A549 (cell line): Measurements from ENCODE around the gene SCML1. TPM values are rescaled to one million over a fixed set of nuclear protein-coding genes. Genes with fewer than 3 reads are reported as not detected.
A peak's percentile ranks its signal among the peaks of the same experiment; 100 is the strongest.

Source experiments
- ATAC-seq, 2 experiments: fragments of 200-7000 bp in 1 of 2; fragments of >200 bp in 1 of 2; cut with Nextera tagmentation in 1 of 2; cut with Tn5 transposase in 1 of 2; 3 replicates each; pipeline versions ENCODE4 v1.8.0 to v1.9.1; 2018 to 2020; ENCODE audit warnings: mild to moderate bottlenecking in 1 of 2, moderate library complexity in 1 of 2
- CTCF ChIA-PET: fragments of 300-600 bp; sonication (Branson Sonifier 250); formaldehyde crosslinking; extraction: SDS; loops from one replicate; lab custom pipeline; 2021; ENCODE audit warnings: antibody characterized with exemption, inconsistent platforms; lab: Yijun Ruan, JAX
- POLR2A ChIA-PET: fragments of 350-600 bp; formaldehyde crosslinking; extraction: SDS; loops from one replicate; lab custom pipeline; 2021; ENCODE audit warnings: antibody characterized with exemption, inconsistent platforms; lab: Yijun Ruan, JAX
- DNase-seq, 2 experiments: peaks; one replicate each; pipeline versions ENCODE4 v3.0.0 to v3.0.0-alpha.2; 2011 to 2016; ENCODE audit warnings: low read depth in 1 of 2, low spot score in 1 of 2
- FAIRE-seq: peaks from 2 replicates; lab custom pipeline; 2011; peaks lifted over from hg19 to GRCh38; lab: Jason Lieb, UNC
- H3K27ac ChIP-seq, 2 experiments: fragments of >200 bp; sonication (Bioruptor Twin); formaldehyde crosslinking; 3 replicates each; pipeline ENCODE4 v1.5.1; 2016 to 2017
- H3K4me1 ChIP-seq: fragments of >200 bp; sonication (Bioruptor Twin); formaldehyde crosslinking; 3 replicates; pipeline ENCODE4 v1.6.1; 2016
- H3K4me2 ChIP-seq: fragments of >200 bp; sonication (Bioruptor Twin); formaldehyde crosslinking; 3 replicates; pipeline ENCODE4 v1.6.1; 2016
- H3K4me3 ChIP-seq: fragments of >200 bp; sonication (Bioruptor Twin); formaldehyde crosslinking; 3 replicates; pipeline ENCODE4 v1.5.1; 2016
- H3K9me3 ChIP-seq: fragments of >200 bp; sonication (Bioruptor Twin); formaldehyde crosslinking; 3 replicates; pipeline ENCODE4 v1.6.1; 2016
- CBX2 ChIP-seq: fragments of 200-600 bp; sonication (generic); IDR thresholded peaks from 2 replicates; pipeline ENCODE4 v1.6.1; 2016; ENCODE audit warnings: low read depth, mild to moderate bottlenecking, borderline replicate concordance
- CBX8 ChIP-seq: fragments of 200-600 bp; sonication (generic); IDR thresholded peaks from 2 replicates; pipeline ENCODE4 v1.6.1; 2016
- CEBPB ChIP-seq, 2 experiments: fragments of >200 bp in 1 of 2; sonication (Bioruptor Twin) in 1 of 2; formaldehyde crosslinking in 1 of 2; IDR thresholded peaks; 2 replicates each; pipeline ENCODE4 v1.6.1; 2012 to 2016
- CHD4 ChIP-seq: fragments of 200-600 bp; sonication (generic); IDR thresholded peaks from 2 replicates; pipeline ENCODE4 v1.6.1; 2016; ENCODE audit warnings: antibody characterized with exemption, mild to moderate bottlenecking, borderline replicate concordance
- EP300 ChIP-seq, 2 experiments: fragments of >200 bp; sonication (Bioruptor Twin); formaldehyde crosslinking; IDR thresholded peaks; 2 replicates in 1 of 2; 3 replicates in 1 of 2; pipeline ENCODE4 v1.6.1; 2016 to 2017
- FOSB ChIP-seq: fragments of 250-450 bp; sonication (Bioruptor Pico); IDR thresholded peaks from 2 replicates; pipeline ENCODE4 v1.5.0; 2020; ENCODE audit warnings: mild to moderate bottlenecking, moderate library complexity
- HDAC2 ChIP-seq: fragments of 200-600 bp; sonication (generic); IDR thresholded peaks from 2 replicates; pipeline ENCODE4 v1.6.1; 2016
- KDM1A ChIP-seq: fragments of 200-600 bp; sonication (generic); IDR thresholded peaks from 2 replicates; pipeline ENCODE4 v1.6.1; 2016; ENCODE audit warnings: low read depth, mild to moderate bottlenecking
- MAZ ChIP-seq: fragments of 150-350 bp; IDR thresholded peaks from 2 replicates; pipeline ENCODE4 v1.6.1; 2014; ENCODE audit warnings: antibody characterized with exemption, low read depth, low read length, borderline replicate concordance
- MYC ChIP-seq: IDR thresholded peaks from 2 replicates; pipeline ENCODE4 v1.6.1; 2012; ENCODE audit warnings: mild to moderate bottlenecking, inconsistent platforms, low read length, improper control_type of control experiment, borderline replicate concordance
- NR3C1 ChIP-seq: fragments of >200 bp; sonication (Bioruptor Twin); formaldehyde crosslinking; IDR thresholded peaks from 3 replicates; pipeline ENCODE4 v1.6.1; 2017
- PHF8 ChIP-seq: fragments of 200-600 bp; sonication (generic); IDR thresholded peaks from 2 replicates; pipeline ENCODE4 v1.6.1; 2016; ENCODE audit warnings: low read depth, mild to moderate bottlenecking, antibody characterized with exemption, moderate library complexity, borderline replicate concordance
- POLR2AphosphoS2 ChIP-seq: conservative IDR thresholded peaks from 2 replicates; pipeline ENCODE4 v1.6.1; 2012; ENCODE audit warnings: low read length, improper control_type of control experiment, inconsistent platforms
- RAD21 ChIP-seq, 2 experiments: fragments of >200 bp in 1 of 2; sonication (Bioruptor Twin) in 1 of 2; formaldehyde crosslinking in 1 of 2; IDR thresholded peaks in 1 of 2; conservative IDR thresholded peaks in 1 of 2; 2 replicates in 1 of 2; 3 replicates in 1 of 2; pipeline ENCODE4 v1.6.1; 2012 to 2018; ENCODE audit warnings: inconsistent platforms in 1 of 2
- RFX5 ChIP-seq: fragments of 450-650 bp; IDR thresholded peaks from 2 replicates; pipeline ENCODE4 v1.7.1; 2014; ENCODE audit warnings: antibody characterized with exemption, mild to moderate bottlenecking, moderate library complexity
- SREBF2 ChIP-seq: fragments of 450-650 bp; IDR thresholded peaks from 2 replicates; pipeline ENCODE4 v1.6.1; 2014; ENCODE audit warnings: mild to moderate bottlenecking, moderate library complexity
- ZFP36 ChIP-seq: fragments of 450-650 bp; IDR thresholded peaks from 2 replicates; pipeline ENCODE4 v1.6.1; 2014; ENCODE audit warnings: borderline replicate concordance; ENCODE audit not compliant: partially characterized antibody
- ZSCAN20 ChIP-seq: fragments of 250-450 bp; sonication (Bioruptor Pico); IDR thresholded peaks from 2 replicates; pipeline ENCODE4 v1.8.0; 2022; ENCODE audit warnings: mild to moderate bottlenecking, moderate library complexity
- WGBS: methylation state at CpG from one replicate; pipeline ENCODE4 v1.1.6; 2017; ENCODE audit errors: missing lambda C conversion rate; 5-methylcytosine and 5-hydroxymethylcytosine counted together
- polyA plus RNA-seq, 4 experiments: library from polyadenylated mRNA; depleted of rRNA in 3 of 4; stranded (reverse); fragments of >200 nt; fragmentation: RNase III in 1 of 4; extraction: RNeasy Plus Mini Kit Qiagen cat#74134 plus additional on column Dnase treatment in 1 of 4; gene quantifications; 2 replicates in 3 of 4; 3 replicates in 1 of 4; pipeline ENCODE4 v1.2.3, GENCODE V29; 2011 to 2017
- TF ChIP-seq, protein P1 (sequence below): fragments of >200 bp; sonication (Bioruptor Twin); formaldehyde crosslinking; IDR thresholded peaks from 3 replicates; pipeline ENCODE4 v1.5.1; 2016
- TF ChIP-seq, protein P2 (sequence below): IDR thresholded peaks from 2 replicates; pipeline ENCODE4 v1.6.1; 2012
- TF ChIP-seq, protein P3 (sequence below): fragments of 450-650 bp; IDR thresholded peaks from 2 replicates; pipeline ENCODE4 v1.6.1; 2014; ENCODE audit warnings: antibody characterized with exemption
- TF ChIP-seq, protein P4 (sequence below): fragments of >200 bp; sonication (Bioruptor Twin); formaldehyde crosslinking; IDR thresholded peaks from 3 replicates; pipeline ENCODE4 v1.6.1; 2016

Gene SCML1
- polyA plus RNA-seq, 2 of the 4 experiments (the other 2 are of a cell fraction) = 4.9 to 13.3 TPM

DNA sequence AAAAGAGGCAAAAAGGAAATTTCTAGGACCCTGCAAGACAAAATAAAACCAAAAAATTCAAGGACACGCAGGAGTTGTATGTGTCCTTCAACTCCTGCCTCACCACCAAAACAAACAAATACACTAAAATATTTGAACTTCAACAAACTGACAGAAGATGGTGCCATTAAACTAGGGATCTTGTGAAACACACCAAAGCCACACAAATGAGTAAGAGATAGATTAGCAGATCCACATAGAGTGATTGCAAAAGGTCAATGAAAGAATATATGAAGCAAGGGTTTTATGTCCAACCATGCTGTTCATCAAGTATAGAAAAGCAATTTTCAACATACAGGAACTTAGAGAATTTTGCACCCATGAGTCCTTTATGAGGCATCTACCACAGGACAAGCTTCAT is 40.1 kb upstream of the SCML1 start:
- DNase-seq (no peak), ATAC-seq (no peak), FAIRE-seq (peak; percentile 92)
- no peak overlapping the region for H3K4me2 ChIP-seq
- POLR2A ChIA-PET = no interaction called here
- H3K27ac ChIP-seq = no peak overlapping the region
- 86% methylated on average over 1 of the region's 1 CpG for WGBS
- no peaks in the 10 kb centered on the region for H3K9me3 ChIP-seq
- TF ChIP-seq HDAC2 (no peak), RAD21 (conservative IDR thresholded peaks at IDR 0.05 in 1 of 2, IDR thresholded peaks at IDR 0.05 in 1 of 2) (0 out of 5 replicates have a peak, but pooled peaks have one; percentile 9 to 14)
- TF ChIP-seq, all 56 proteins: peak for 1
- H3K4me1 ChIP-seq = peaks cover under 1% of the 10 kb centered on the region; the same call in 1 of the 3 replicates
- H3K4me3 ChIP-seq = no peak overlapping the region
- CTCF ChIA-PET = interaction anchor here (0.8 kb wide), 1 partner anchor 576 kb away, joined by 3 read pairs; no protein-coding TSS in a partner anchor

DNA sequence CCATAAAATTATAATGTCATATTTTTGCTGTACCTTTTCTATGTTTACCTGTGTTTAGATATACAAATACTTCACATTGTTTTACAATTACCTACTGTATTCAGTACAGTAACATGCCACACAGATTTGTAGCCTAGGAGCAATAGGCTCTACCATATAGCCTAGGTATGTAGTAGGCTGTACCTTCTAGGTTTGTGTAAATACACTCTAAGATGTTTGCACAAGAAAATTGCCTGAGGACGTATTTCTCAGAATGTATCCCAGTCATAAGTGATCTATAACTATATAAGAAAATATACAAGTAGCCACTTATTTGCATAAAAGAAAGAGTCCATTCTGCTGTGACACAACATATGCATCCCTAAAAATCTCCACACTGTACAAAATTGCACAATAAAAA is 36.3 kb upstream of the SCML1 start:
- TF ChIP-seq MYC (no peak), PHF8 (no peak), CBX8 (no peak), EP300 (IDR thresholded peaks at IDR 0.05) (no peak), MAZ (no peak), POLR2AphosphoS2 (no peak), ZFP36 (no peak), HDAC2 (no peak), CBX2 (no peak), ZSCAN20 (CRISPR knock-in tag) (no peak), NR3C1 (no peak), RFX5 (no peak), CEBPB (IDR thresholded peaks at IDR 0.05) (no peak)
- TF ChIP-seq, protein P1, sequence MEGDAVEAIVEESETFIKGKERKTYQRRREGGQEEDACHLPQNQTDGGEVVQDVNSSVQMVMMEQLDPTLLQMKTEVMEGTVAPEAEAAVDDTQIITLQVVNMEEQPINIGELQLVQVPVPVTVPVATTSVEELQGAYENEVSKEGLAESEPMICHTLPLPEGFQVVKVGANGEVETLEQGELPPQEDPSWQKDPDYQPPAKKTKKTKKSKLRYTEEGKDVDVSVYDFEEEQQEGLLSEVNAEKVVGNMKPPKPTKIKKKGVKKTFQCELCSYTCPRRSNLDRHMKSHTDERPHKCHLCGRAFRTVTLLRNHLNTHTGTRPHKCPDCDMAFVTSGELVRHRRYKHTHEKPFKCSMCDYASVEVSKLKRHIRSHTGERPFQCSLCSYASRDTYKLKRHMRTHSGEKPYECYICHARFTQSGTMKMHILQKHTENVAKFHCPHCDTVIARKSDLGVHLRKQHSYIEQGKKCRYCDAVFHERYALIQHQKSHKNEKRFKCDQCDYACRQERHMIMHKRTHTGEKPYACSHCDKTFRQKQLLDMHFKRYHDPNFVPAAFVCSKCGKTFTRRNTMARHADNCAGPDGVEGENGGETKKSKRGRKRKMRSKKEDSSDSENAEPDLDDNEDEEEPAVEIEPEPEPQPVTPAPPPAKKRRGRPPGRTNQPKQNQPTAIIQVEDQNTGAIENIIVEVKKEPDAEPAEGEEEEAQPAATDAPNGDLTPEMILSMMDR = no peak
- TF ChIP-seq, protein P2, sequence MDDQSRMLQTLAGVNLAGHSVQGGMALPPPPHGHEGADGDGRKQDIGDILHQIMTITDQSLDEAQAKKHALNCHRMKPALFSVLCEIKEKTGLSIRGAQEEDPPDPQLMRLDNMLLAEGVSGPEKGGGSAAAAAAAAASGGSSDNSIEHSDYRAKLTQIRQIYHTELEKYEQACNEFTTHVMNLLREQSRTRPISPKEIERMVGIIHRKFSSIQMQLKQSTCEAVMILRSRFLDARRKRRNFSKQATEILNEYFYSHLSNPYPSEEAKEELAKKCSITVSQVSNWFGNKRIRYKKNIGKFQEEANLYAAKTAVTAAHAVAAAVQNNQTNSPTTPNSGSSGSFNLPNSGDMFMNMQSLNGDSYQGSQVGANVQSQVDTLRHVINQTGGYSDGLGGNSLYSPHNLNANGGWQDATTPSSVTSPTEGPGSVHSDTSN = no peak
- TF ChIP-seq, protein P3, sequence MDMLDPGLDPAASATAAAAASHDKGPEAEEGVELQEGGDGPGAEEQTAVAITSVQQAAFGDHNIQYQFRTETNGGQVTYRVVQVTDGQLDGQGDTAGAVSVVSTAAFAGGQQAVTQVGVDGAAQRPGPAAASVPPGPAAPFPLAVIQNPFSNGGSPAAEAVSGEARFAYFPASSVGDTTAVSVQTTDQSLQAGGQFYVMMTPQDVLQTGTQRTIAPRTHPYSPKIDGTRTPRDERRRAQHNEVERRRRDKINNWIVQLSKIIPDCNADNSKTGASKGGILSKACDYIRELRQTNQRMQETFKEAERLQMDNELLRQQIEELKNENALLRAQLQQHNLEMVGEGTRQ = no peak
- TF ChIP-seq, all 56 proteins: peak for 0
- H3K4me1 ChIP-seq = peaks cover 11% of the 10 kb centered on the region; the same call in 2 of the 3 replicates
- no peak overlapping the region for H3K4me2 ChIP-seq
- ChIA-PET CTCF (no interaction called here), POLR2A (no interaction called here)
- ATAC-seq (no peak), FAIRE-seq (peak; percentile 80), DNase-seq (no peak)
- H3K9me3 ChIP-seq = no peaks in the 10 kb centered on the region
- WGBS = 44% methylated on average over 1 of the region's 1 CpG
- no peak overlapping the region for H3K27ac ChIP-seq
- no peak overlapping the region for H3K4me3 ChIP-seq

DNA sequence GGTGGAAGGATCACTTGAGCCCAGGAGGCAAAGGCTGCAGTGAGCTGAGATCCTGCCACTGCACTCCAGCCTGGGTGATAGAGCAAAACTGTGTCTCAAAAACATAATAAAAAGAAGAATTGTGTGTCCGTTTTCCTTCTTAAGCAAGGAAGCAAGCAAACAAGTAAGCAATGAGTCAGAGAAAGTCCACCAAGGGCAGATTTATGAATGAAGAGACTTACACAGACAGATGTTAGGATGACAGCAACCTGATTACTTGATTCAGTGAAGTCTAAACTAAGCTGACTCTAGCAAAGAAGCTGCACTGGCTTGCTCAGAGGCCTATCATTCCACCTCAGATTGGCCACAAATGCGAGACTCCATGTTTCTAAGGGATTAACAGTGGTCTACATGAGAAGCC is 34.1 kb upstream of the SCML1 start:
- peaks cover 29% of the 10 kb centered on the region; the same call in 2 of the 3 replicates for H3K4me1 ChIP-seq
- 48% methylated on average over 2 of the region's 2 CpGs for WGBS
- FAIRE-seq (no peak), ATAC-seq (no peak)
- no peak overlapping the region for H3K27ac ChIP-seq
- no peak overlapping the region for H3K4me3 ChIP-seq
- POLR2A ChIA-PET = no interaction called here
- no peaks in the 10 kb centered on the region for H3K9me3 ChIP-seq
- CTCF ChIA-PET = interaction anchor here (0.9 kb wide), 1 partner anchor 11 kb away, joined by 3 read pairs; no protein-coding TSS in a partner anchor
- no peak for TF ChIP-seq SREBF2
- TF ChIP-seq CEBPB (IDR thresholded peaks at IDR 0.05) = no peak
- TF ChIP-seq KDM1A = no peak
- no peak for TF ChIP-seq FOSB (CRISPR knock-in tag)
- no peak for TF ChIP-seq CBX2
- TF ChIP-seq, protein P4, sequence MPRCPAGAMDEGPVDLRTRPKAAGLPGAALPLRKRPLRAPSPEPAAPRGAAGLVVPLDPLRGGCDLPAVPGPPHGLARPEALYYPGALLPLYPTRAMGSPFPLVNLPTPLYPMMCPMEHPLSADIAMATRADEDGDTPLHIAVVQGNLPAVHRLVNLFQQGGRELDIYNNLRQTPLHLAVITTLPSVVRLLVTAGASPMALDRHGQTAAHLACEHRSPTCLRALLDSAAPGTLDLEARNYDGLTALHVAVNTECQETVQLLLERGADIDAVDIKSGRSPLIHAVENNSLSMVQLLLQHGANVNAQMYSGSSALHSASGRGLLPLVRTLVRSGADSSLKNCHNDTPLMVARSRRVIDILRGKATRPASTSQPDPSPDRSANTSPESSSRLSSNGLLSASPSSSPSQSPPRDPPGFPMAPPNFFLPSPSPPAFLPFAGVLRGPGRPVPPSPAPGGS = no peak
- TF ChIP-seq MAZ = no peak
- no peak for TF ChIP-seq CHD4
- TF ChIP-seq, all 56 proteins: peak for 0
- no peak overlapping the region for H3K4me2 ChIP-seq
- peak in 1 of 2 experiments; percentile 8 for DNase-seq
